WERI-Rb-1 (cell line): Measurements from ENCODE around the gene CCNQ.

Source experiments
- DNase-seq: peaks from one replicate; pipeline ENCODE4 v3.0.0-alpha.2; 2020
- H3K27ac ChIP-seq: fragments of 250-450 bp; sonication (Bioruptor Pico); 2 replicates; pipeline ENCODE4 v1.5.1; 2020; ENCODE audit warnings: mild to moderate bottlenecking, moderate library complexity
- H3K27me3 ChIP-seq: fragments of 250-450 bp; sonication (Bioruptor Pico); 2 replicates; pipeline ENCODE4 v1.5.1; 2021; ENCODE audit warnings: mild to moderate bottlenecking, low read depth, moderate library complexity; ENCODE audit not compliant: insufficient read depth, severe bottlenecking
- H3K36me3 ChIP-seq: fragments of 250-450 bp; sonication (Bioruptor Pico); 2 replicates; pipeline ENCODE4 v1.5.1; 2020; ENCODE audit warnings: mild to moderate bottlenecking, moderate library complexity
- H3K4me3 ChIP-seq: 2 replicates; pipeline ENCODE4 v1.5.1; 2011; ENCODE audit warnings: low read depth, mild to moderate bottlenecking, control low read depth, low read length
- H3K9me3 ChIP-seq: fragments of 250-450 bp; sonication (Bioruptor Pico); 2 replicates; pipeline ENCODE4 v1.5.1; 2021; ENCODE audit warnings: mild to moderate bottlenecking, moderate library complexity; ENCODE audit not compliant: severe bottlenecking
- TF ChIP-seq, protein P1 (sequence below): IDR thresholded peaks from 2 replicates; pipeline ENCODE4 v1.5.1; 2011; ENCODE audit warnings: low read depth, mild to moderate bottlenecking, control low read depth, inconsistent platforms, low read length

The CCNQ gene

DNA sequence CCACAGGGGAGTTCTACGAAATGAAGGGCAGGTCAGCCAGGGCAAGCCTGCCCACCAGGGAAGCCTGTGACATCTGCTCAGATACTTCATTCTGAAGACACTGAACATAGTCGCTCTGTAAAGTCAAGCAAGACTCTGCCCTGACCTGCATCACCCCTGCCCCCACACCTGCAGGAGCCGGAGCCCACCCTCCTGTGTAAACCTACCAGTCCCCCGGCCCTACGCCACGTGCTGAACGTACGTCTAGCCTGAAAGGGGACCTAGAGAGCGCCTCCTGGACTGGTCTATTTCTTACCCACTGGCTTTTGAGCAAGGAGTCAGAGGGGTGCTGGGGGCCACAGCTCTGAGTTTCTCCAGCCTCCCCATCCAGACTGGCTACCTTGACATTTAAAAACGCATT is 11.6 kb downstream of the CCNQ start:
- no peaks in the 10 kb centered on the region for H3K9me3 ChIP-seq
- peaks cover 6% of the 10 kb centered on the region for H3K27me3 ChIP-seq
- DNase-seq = no peak
- peaks cover 33% of the 10 kb centered on the region for H3K36me3 ChIP-seq
- H3K4me3 ChIP-seq = no peak overlapping the region
- H3K27ac ChIP-seq = no peak overlapping the region
- TF ChIP-seq, protein P1, sequence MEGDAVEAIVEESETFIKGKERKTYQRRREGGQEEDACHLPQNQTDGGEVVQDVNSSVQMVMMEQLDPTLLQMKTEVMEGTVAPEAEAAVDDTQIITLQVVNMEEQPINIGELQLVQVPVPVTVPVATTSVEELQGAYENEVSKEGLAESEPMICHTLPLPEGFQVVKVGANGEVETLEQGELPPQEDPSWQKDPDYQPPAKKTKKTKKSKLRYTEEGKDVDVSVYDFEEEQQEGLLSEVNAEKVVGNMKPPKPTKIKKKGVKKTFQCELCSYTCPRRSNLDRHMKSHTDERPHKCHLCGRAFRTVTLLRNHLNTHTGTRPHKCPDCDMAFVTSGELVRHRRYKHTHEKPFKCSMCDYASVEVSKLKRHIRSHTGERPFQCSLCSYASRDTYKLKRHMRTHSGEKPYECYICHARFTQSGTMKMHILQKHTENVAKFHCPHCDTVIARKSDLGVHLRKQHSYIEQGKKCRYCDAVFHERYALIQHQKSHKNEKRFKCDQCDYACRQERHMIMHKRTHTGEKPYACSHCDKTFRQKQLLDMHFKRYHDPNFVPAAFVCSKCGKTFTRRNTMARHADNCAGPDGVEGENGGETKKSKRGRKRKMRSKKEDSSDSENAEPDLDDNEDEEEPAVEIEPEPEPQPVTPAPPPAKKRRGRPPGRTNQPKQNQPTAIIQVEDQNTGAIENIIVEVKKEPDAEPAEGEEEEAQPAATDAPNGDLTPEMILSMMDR = no peak

DNA sequence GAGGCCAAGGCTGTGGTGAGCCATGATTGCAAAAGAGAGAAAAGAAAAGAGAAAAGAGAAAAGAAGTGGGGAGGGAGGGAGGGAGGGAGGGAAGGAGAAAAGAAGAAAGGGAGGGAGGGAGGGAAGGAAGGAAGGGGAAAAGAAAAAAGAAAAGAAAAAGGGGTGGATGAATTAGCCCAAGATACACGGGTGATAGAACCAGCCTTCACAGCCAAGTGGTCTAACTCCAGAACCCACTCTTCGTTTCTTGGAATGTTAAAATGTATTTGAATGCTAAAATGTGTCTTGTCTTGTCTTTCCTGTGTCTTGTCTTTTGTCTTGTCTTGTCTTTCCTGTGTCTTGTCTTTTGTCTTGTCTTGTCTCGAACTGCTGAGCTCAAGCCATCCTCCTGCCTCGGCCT is 13.1 kb downstream of the CCNQ start:
- Histone ChIP-seq H3K27ac (no peak overlapping the region), H3K36me3 (peaks cover 24% of the 10 kb centered on the region), H3K9me3 (no peaks in the 10 kb centered on the region), H3K4me3 (no peak overlapping the region), H3K27me3 (peaks cover 11% of the 10 kb centered on the region)
- TF ChIP-seq, protein P1 = no peak
- no peak for DNase-seq

DNA sequence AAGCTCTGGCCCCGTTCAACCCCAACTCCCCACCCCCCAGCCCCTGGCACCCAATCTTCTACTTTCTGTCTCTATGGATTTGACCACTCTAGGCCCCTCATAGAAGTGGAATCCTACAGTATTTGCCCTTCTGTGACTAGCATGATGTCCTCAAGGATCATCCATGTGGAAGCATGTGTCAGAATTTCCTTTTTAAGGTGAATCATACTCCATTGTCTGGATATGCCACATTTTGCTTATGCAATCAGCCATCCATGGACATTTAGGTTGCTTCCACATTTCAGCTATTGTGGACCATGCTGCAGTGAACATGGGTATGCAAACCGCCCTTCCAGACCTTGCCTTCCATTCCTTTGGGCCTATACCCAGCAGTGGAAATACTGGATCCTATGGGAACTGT is 15.5 kb downstream of the CCNQ start:
- no peak for DNase-seq
- Histone ChIP-seq H3K4me3 (no peak overlapping the region), H3K27me3 (peaks cover 11% of the 10 kb centered on the region), H3K27ac (no peak overlapping the region), H3K36me3 (peaks cover 14% of the 10 kb centered on the region), H3K9me3 (no peaks in the 10 kb centered on the region)
- TF ChIP-seq, protein P1 = no peak

DNA sequence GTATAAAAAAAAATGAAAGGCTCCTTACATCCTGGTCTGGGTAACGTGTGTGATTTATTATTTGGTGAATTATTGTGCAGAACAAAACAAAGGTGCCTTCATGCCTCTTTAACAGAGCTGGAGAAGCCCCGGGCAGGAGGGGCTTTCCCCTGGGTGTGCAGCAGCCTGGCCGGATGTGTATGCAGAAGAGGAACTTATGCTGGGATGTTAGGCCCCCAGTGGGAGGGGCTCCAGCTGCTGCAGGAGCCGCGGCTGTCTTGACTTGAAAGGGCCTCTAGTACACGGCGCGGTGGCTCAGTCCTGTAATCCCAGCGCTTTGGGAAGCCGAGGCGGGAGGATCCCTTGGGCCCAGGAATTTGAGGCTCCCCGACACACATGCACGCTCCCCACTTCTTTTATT is 16.0 kb downstream of the CCNQ start:
- peak; percentile 86 for DNase-seq
- TF ChIP-seq, protein P1 = no peak
- Histone ChIP-seq H3K4me3 (no peak overlapping the region), H3K27ac (no peak overlapping the region), H3K9me3 (no peaks in the 10 kb centered on the region), H3K36me3 (peaks cover 9% of the 10 kb centered on the region), H3K27me3 (peaks cover 11% of the 10 kb centered on the region)

DNA sequence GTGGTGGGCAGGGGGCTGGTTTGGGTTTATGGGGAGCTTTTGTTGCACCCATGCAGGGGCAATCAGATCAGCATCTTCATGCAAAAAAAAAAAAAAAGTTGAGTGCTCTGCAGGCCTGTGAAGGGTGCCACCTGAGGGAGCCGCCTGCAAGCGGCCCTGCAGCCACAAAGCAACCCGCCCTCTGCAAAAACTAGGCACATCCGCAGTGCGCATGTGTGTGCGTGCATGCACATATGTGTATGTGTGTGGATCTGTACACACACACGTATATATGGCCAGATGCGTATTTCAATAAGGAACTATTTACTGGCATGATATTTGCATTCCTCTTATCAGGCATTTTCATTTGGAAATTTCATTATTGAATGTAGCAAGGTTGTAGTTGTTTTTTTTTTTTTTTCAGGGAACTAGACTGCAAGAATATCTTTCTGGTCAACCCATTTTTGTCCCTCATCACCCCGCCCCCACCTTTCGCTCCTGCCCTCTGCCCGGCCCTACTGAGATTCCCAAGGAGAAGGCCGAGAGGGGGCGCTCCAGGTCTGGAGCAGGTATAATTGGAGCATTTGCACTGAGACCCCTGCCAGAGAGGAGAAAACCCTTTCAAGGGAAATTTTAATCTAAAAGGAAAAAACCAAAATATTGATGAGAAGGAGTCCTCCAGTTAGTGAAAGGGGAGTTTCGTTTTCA is 18.1 kb downstream of the CCNQ start:
- H3K27me3 ChIP-seq = peaks cover 14% of the 10 kb centered on the region
- H3K27ac ChIP-seq = no peak overlapping the region
- TF ChIP-seq, protein P1 = 0 out of 2 replicates have a peak, but pooled peaks have one; percentile 3
- H3K9me3 ChIP-seq = no peaks in the 10 kb centered on the region
- peak; percentile 64 for DNase-seq
- H3K4me3 ChIP-seq = no peak overlapping the region
- no peaks in the 10 kb centered on the region for H3K36me3 ChIP-seq

DNA sequence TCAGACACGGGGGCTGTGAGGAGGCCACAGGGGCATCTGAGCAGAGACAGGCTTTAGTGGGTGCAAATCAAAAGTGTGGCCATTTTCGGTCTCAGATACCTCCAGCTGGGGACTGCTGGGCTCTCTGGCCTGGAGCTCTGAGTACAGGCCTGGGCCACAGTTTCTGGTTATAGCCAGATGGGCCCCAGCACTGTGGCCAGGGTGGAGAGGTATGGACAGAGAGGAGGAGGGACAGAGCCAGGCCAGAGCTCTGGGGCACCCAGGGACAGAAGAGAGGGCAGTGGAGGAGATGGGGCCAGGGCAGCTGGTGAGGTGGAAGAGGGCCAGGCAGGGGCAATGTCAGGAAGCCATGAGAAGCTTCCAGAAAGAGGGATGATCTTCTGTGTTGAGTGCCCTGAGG is 20.1 kb downstream of the CCNQ start:
- DNase-seq = no peak
- Histone ChIP-seq H3K9me3 (no peaks in the 10 kb centered on the region), H3K27me3 (peaks cover 25% of the 10 kb centered on the region), H3K36me3 (no peaks in the 10 kb centered on the region), H3K27ac (no peak overlapping the region), H3K4me3 (no peak overlapping the region)
- TF ChIP-seq, protein P1 = no peak
